A673 (cell line): Measurements from ENCODE around the gene SIK3.

ENCODE experiments used
- EZH2 ChIP-seq: fragments of 200-600 bp; sonication (generic); IDR thresholded peaks from 2 replicates; pipeline ENCODE4 v1.6.1; 2017; ENCODE audit warnings: borderline replicate concordance, low read depth, mild to moderate bottlenecking, mixed read lengths, antibody characterized with exemption, low read length; ENCODE audit not compliant: poor library complexity, severe bottlenecking
- TF ChIP-seq, protein P1 (sequence below): fragments of 300-800, 200-600 bp; sonication (generic); conservative IDR thresholded peaks from 2 replicates; pipeline ENCODE4 v1.5.1; 2017; ENCODE audit warnings: low read depth, mild to moderate bottlenecking, antibody characterized with exemption, low read length, moderate library complexity, mixed read lengths

DNA sequence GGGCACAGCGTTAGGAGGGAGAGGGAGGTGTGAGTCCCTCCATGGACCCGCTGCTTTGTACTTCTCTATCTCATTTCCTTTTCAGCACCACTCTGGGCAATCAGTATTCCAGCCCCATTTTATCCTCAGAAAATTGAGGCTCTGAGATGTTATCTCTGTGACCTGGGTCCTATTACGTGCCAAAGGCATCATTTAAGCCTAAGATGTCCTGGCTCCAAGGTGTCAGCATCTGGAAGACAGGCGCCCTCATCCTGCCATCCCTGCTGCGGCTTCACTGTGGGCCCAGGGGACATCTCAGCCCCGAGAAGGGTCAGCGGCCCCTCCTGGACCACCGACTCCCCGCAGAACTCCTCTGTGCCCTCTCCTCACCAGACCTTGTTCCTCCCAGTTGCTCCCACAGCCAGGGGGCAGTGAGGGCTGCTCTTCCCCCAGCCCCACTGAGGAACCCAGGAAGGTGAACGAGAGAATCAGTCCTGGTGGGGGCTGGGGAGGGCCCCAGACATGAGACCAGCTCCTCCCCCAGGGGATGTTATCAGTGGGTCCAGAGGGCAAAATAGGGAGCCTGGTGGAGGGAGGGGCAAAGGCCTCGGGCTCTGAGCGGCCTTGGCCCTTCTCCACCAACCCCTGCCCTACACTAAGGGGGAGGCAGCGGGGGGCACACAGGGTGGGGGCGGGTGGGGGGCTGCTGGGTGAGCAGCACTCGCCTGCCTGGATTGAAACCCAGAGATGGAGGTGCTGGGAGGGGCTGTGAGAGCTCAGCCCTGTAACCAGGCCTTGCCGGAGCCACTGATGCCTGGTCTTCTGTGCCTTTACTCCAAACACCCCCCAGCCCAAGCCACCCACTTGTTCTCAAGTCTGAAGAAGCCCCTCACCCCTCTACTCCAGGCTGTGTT, 269.4 kb downstream of the SIK3 start:
- TF ChIP-seq, protein P1, sequence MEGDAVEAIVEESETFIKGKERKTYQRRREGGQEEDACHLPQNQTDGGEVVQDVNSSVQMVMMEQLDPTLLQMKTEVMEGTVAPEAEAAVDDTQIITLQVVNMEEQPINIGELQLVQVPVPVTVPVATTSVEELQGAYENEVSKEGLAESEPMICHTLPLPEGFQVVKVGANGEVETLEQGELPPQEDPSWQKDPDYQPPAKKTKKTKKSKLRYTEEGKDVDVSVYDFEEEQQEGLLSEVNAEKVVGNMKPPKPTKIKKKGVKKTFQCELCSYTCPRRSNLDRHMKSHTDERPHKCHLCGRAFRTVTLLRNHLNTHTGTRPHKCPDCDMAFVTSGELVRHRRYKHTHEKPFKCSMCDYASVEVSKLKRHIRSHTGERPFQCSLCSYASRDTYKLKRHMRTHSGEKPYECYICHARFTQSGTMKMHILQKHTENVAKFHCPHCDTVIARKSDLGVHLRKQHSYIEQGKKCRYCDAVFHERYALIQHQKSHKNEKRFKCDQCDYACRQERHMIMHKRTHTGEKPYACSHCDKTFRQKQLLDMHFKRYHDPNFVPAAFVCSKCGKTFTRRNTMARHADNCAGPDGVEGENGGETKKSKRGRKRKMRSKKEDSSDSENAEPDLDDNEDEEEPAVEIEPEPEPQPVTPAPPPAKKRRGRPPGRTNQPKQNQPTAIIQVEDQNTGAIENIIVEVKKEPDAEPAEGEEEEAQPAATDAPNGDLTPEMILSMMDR: no peak
- TF ChIP-seq EZH2: no peak
